Measurements from ENCODE around the gene PAXIP1.

PAXIP1 gene

GRCh38 chr7:154911862-154912455 is 91.0 kb downstream of the PAXIP1 start:
- DNase-seq (ENCODE audit: low read depth) = no peak

GRCh38 chr7:154911411-154911810 is 91.5 kb downstream of the PAXIP1 start:
- DNase-seq (ENCODE audit: low read depth) = no peak

- DNase-seq (ENCODE audit: low read depth) = no peak
These were observed 91.9 kb downstream of the PAXIP1 start for GRCh38 chr7:154910977-154911376.

- no peak for DNase-seq (ENCODE audit: low read depth)
These were observed 92.8 kb downstream of the PAXIP1 start for GRCh38 chr7:154910125-154910524.

GRCh38 chr7:154909241-154910105 is 93.5 kb downstream of the PAXIP1 start:
- DNase-seq (ENCODE audit: low read depth) = no peak

GRCh38 chr7:154907651-154908620 is 95.0 kb downstream of the PAXIP1 start:
- DNase-seq (ENCODE audit: low read depth) = no peak

GRCh38 chr7:154906736-154907355 is 96.1 kb downstream of the PAXIP1 start:
- DNase-seq (ENCODE audit: low read depth) = no peak

- DNase-seq (ENCODE audit: low read depth) = no peak
These were observed 96.7 kb downstream of the PAXIP1 start for GRCh38 chr7:154906201-154906600.

- DNase-seq (ENCODE audit: low read depth) = no peak
These were observed 97.3 kb downstream of the PAXIP1 start for GRCh38 chr7:154905615-154906014.

- no peak for DNase-seq (ENCODE audit: low read depth)
These were observed 97.8 kb downstream of the PAXIP1 start for GRCh38 chr7:154905146-154905545.

- no peak for DNase-seq (ENCODE audit: low read depth)
These were observed 99.7 kb downstream of the PAXIP1 start for GRCh38 chr7:154903083-154903731.

- DNase-seq (ENCODE audit: low read depth) = no peak
These were observed 100.3 kb downstream of the PAXIP1 start for GRCh38 chr7:154902600-154903082.

- no peak for DNase-seq (ENCODE audit: low read depth)
These were observed 103.1 kb downstream of the PAXIP1 start for GRCh38 chr7:154899862-154900261.

- no peak for DNase-seq (ENCODE audit: low read depth)
These were observed 103.7 kb downstream of the PAXIP1 start for GRCh38 chr7:154898973-154899855.

GRCh38 chr7:154896076-154896475 is 106.8 kb downstream of the PAXIP1 start:
- DNase-seq (ENCODE audit: low read depth) = no peak

All from GM04504 (cell line).